ENCODE measurements around the gene DUOXA1.

The DUOXA1 gene

DNA sequence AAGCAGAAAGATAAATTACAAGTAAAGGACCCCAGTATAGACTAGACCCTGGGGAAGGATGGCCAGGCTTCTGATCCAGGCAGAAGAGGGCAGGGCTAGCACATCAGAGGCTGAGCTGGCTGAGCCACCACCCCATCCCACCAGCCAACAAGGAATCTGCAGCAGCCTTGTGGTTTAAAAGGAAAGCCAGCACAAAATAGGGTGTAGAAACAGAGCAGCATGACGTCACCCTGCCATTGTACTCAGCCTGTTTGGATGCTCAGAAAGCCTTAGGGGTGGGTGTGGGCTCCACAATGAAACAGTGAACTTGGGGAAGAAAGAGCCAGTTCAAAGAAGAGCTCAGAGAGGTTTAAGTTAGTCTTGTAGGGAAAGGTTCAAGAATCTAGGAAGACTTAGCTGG is 28.3 kb upstream of the DUOXA1 start:
- no peak for TF ChIP-seq ISL1 (CRISPR knock-in tag; IDR thresholded peaks at IDR 0.05)
- no peak for TF ChIP-seq ZNF8 (CRISPR knock-in tag; IDR thresholded peaks at IDR 0.05)
- TF ChIP-seq ZNF565 (CRISPR knock-in tag; conservative IDR thresholded peaks at IDR 0.05; ENCODE audit: low read depth) = no peak
- TF ChIP-seq BACH2 (CRISPR knock-in tag; IDR thresholded peaks at IDR 0.05; ENCODE audit: borderline replicate concordance) = no peak
- no peak for TF ChIP-seq CSDC2 (CRISPR knock-in tag; IDR thresholded peaks at IDR 0.05)
- TF ChIP-seq TOX (CRISPR knock-in tag; IDR thresholded peaks at IDR 0.05; ENCODE audit: borderline replicate concordance) = no peak
- TF ChIP-seq GLIS3 (CRISPR knock-in tag; IDR thresholded peaks at IDR 0.05) = no peak
- no peak for TF ChIP-seq ZFP3 (CRISPR knock-in tag; IDR thresholded peaks at IDR 0.05)
- TF ChIP-seq POU6F1 (CRISPR knock-in tag; IDR thresholded peaks at IDR 0.05; ENCODE audit: borderline replicate concordance, low read depth) = no peak
- TF ChIP-seq ZFP30 (CRISPR knock-in tag; IDR thresholded peaks at IDR 0.05) = no peak
- no peak for TF ChIP-seq ZC3H10 (CRISPR knock-in tag; IDR thresholded peaks at IDR 0.05)
- ATAC-seq = no peak

GRCh38 chr15:45156744-45157455 is 27.2 kb upstream of the DUOXA1 start:
- no peak for ATAC-seq
- TF ChIP-seq TOX (CRISPR knock-in tag; IDR thresholded peaks at IDR 0.05; ENCODE audit: borderline replicate concordance) (no peak), ISL1 (CRISPR knock-in tag; IDR thresholded peaks at IDR 0.05) (no peak), GLIS3 (CRISPR knock-in tag; IDR thresholded peaks at IDR 0.05) (no peak), ZNF565 (CRISPR knock-in tag; conservative IDR thresholded peaks at IDR 0.05; ENCODE audit: low read depth) (no peak), ZC3H10 (CRISPR knock-in tag; IDR thresholded peaks at IDR 0.05) (no peak), TCF4 (CRISPR knock-in tag; IDR thresholded peaks at IDR 0.05; ENCODE audit: borderline replicate concordance) (no peak), TSHZ2 (CRISPR knock-in tag; IDR thresholded peaks at IDR 0.05) (no peak), PPARA (CRISPR knock-in tag; IDR thresholded peaks at IDR 0.05; ENCODE audit: borderline replicate concordance) (no peak), ZNF70 (CRISPR knock-in tag; IDR thresholded peaks at IDR 0.05) (no peak), ZNF8 (CRISPR knock-in tag; IDR thresholded peaks at IDR 0.05) (no peak), CSDC2 (CRISPR knock-in tag; IDR thresholded peaks at IDR 0.05) (no peak), PATZ1 (CRISPR knock-in tag; IDR thresholded peaks at IDR 0.05; ENCODE audit: borderline replicate concordance) (no peak), ESRRG (CRISPR knock-in tag; IDR thresholded peaks at IDR 0.05) (no peak), RARB (CRISPR knock-in tag; IDR thresholded peaks at IDR 0.05) (no peak), ZFP3 (CRISPR knock-in tag; IDR thresholded peaks at IDR 0.05) (no peak), ZFP30 (CRISPR knock-in tag; IDR thresholded peaks at IDR 0.05) (no peak)
- TF ChIP-seq, protein P1, sequence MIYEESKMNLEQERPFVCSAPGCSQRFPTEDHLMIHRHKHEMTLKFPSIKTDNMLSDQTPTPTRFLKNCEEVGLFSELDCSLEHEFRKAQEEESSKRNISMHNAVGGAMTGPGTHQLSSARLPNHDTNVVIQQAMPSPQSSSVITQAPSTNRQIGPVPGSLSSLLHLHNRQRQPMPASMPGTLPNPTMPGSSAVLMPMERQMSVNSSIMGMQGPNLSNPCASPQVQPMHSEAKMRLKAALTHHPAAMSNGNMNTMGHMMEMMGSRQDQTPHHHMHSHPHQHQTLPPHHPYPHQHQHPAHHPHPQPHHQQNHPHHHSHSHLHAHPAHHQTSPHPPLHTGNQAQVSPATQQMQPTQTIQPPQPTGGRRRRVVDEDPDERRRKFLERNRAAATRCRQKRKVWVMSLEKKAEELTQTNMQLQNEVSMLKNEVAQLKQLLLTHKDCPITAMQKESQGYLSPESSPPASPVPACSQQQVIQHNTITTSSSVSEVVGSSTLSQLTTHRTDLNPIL (CRISPR knock-in tag; IDR thresholded peaks at IDR 0.05; ENCODE audit: low read depth) = no peak
- TF ChIP-seq, protein P2, sequence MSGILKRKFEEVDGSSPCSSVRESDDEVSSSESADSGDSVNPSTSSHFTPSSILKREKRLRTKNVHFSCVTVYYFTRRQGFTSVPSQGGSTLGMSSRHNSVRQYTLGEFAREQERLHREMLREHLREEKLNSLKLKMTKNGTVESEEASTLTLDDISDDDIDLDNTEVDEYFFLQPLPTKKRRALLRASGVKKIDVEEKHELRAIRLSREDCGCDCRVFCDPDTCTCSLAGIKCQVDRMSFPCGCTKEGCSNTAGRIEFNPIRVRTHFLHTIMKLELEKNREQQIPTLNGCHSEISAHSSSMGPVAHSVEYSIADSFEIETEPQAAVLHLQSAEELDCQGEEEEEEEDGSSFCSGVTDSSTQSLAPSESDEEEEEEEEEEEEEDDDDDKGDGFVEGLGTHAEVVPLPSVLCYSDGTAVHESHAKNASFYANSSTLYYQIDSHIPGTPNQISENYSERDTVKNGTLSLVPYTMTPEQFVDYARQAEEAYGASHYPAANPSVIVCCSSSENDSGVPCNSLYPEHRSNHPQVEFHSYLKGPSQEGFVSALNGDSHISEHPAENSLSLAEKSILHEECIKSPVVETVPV (CRISPR knock-in tag; IDR thresholded peaks at IDR 0.05) = no peak

GRCh38 chr15:45155739-45156138 is 26.1 kb upstream of the DUOXA1 start:
- ATAC-seq = no peak
- no peak for TF ChIP-seq BACH2 (CRISPR knock-in tag; IDR thresholded peaks at IDR 0.05; ENCODE audit: borderline replicate concordance)
- no peak for TF ChIP-seq ISL1 (CRISPR knock-in tag; IDR thresholded peaks at IDR 0.05)
- no peak for TF ChIP-seq ZFP30 (CRISPR knock-in tag; IDR thresholded peaks at IDR 0.05)
- no peak for TF ChIP-seq GLIS3 (CRISPR knock-in tag; IDR thresholded peaks at IDR 0.05)
- TF ChIP-seq ZFP3 (CRISPR knock-in tag; IDR thresholded peaks at IDR 0.05) = no peak
- TF ChIP-seq, protein P1 (CRISPR knock-in tag; IDR thresholded peaks at IDR 0.05; ENCODE audit: low read depth) = no peak
- TF ChIP-seq TSHZ2 (CRISPR knock-in tag; IDR thresholded peaks at IDR 0.05) = no peak
- no peak for TF ChIP-seq RARB (CRISPR knock-in tag; IDR thresholded peaks at IDR 0.05)
- no peak for TF ChIP-seq ARNTL (CRISPR knock-in tag; IDR thresholded peaks at IDR 0.05; ENCODE audit: borderline replicate concordance, low read depth)
- no peak for TF ChIP-seq OSR1 (CRISPR knock-in tag; IDR thresholded peaks at IDR 0.05)
- TF ChIP-seq CSDC2 (CRISPR knock-in tag; IDR thresholded peaks at IDR 0.05) = no peak
- TF ChIP-seq TOX (CRISPR knock-in tag; IDR thresholded peaks at IDR 0.05; ENCODE audit: borderline replicate concordance) = no peak

All from SK-N-SH treated with all-trans-retinoic acid at 6 μM for 48 hours (cell line).